Gastrocnemius medialis (tissue), 4 donors: ENCODE measurements around the gene MPRIP. TPM values are rescaled to one million over a fixed set of nuclear protein-coding genes. Genes with fewer than 3 reads are reported as not detected.

Experiments used
- ATAC-seq, 2 donors: fragments of 150-250 bp; one replicate each; pipeline ENCODE4 v1.9.1; 2016
- DNase-seq, 2 donors: peaks; one replicate each; pipeline ENCODE4 v3.0.0-alpha.2; 2019
- H3K27ac ChIP-seq, 4 donors: fragments of 200-600 bp; sonication (generic); 1 replicate in 1 of 4; 2 replicates in 3 of 4; pipeline ENCODE4 v1.5.1; 2016 to 2018; ENCODE audit warnings: mild to moderate bottlenecking in 2 of 4, moderate library complexity in 1 of 4
- H3K27me3 ChIP-seq, 3 donors: fragments of 200-600 bp; sonication (generic) in 2 of 3; 1 replicate in 1 of 3; 2 replicates in 2 of 3; pipeline versions ENCODE4 v1.5.1 to v1.6.0; 2016 to 2019; ENCODE audit warnings: mild to moderate bottlenecking in 1 of 3, moderate library complexity in 1 of 3
- H3K36me3 ChIP-seq, 2 donors: fragments of 200-600 bp; sonication (generic) in 1 of 2; one replicate each; pipeline ENCODE4 v1.5.1; 2017 to 2018
- H3K4me1 ChIP-seq, 2 donors: fragments of 200-600 bp; sonication (generic) in 1 of 2; one replicate each; pipeline ENCODE4 v1.5.1; 2016 to 2017; ENCODE audit warnings: mild to moderate bottlenecking in 2 of 2
- H3K4me3 ChIP-seq, 4 donors: fragments of 200-600 bp; sonication (generic) in 3 of 4; 1 replicate in 1 of 4; 2 replicates in 3 of 4; pipeline ENCODE4 v1.5.1; 2016 to 2019; ENCODE audit warnings: mild to moderate bottlenecking in 2 of 4
- H3K9me3 ChIP-seq, 3 donors: fragments of 200-600 bp; sonication (generic) in 2 of 3; 1 replicate in 1 of 3; 2 replicates in 2 of 3; pipeline ENCODE4 v1.5.1; 2016 to 2019
- CTCF ChIP-seq, 5 experiments: fragments of 450-650 bp in 3 of 5; fragments of 200-600 bp in 2 of 5; sonication (generic) in 2 of 5; IDR thresholded peaks in 4 of 5; conservative IDR thresholded peaks in 1 of 5; 1 replicate in 4 of 5; 2 replicates in 1 of 5; pipeline ENCODE4 v1.5.1; 2016 to 2019; ENCODE audit warnings: antibody characterized with exemption in 5 of 5, mild to moderate bottlenecking in 3 of 5, moderate library complexity in 3 of 5
- POLR2A ChIP-seq, 2 donors: fragments of 450-650 bp; IDR thresholded peaks; one replicate each; pipeline ENCODE4 v1.6.1; 2017; ENCODE audit warnings: antibody characterized with exemption in 2 of 2, mild to moderate bottlenecking in 2 of 2, moderate library complexity in 2 of 2
- in situ Hi-C, 4 donors: fragments of 200-750 bp; cut with MboI; loops; one replicate each; pipeline versions ENCODE4 v1.15.0 to v1.8.0; 2017; ENCODE audit warnings: low sequenced_read_pairs in 4 of 4
- intact Hi-C: fragments of 100-400 bp; cut with DNase I; formaldehyde crosslinking; loops from one replicate; pipeline ENCODE4 v1.15.1; 2023; ENCODE audit warnings: low total_unique reads
- total RNA-seq, 4 donors: library from RNA; depleted of rRNA; stranded (reverse); fragments of >200 nt; gene quantifications; one replicate each; pipeline versions ENCODE4 v1.1.0 to v1.2.3, GENCODE V29; 2016

The MPRIP gene
- total RNA-seq, 4 donors from 2014 or later, result 71.1 to 127 (median 124) TPM

GRCh38 chr17:17186551-17187505 is 144.6 kb downstream of the MPRIP start:
- DNase-seq (no peak), ATAC-seq (no peak)
- Histone ChIP-seq H3K4me1 (peaks cover 25 to 27% of the 10 kb centered on the region in 2 donors), H3K27ac (peak overlapping the region in 3 of 4 donors; percentile 0 to 10 (median 7)), H3K9me3 (no peaks in the 10 kb centered on the region), H3K36me3 (peaks cover 0 to 25% of the 10 kb centered on the region in 2 donors), H3K4me3 (no peak overlapping the region), H3K27me3 (no peaks in the 10 kb centered on the region)
- intact Hi-C loops (no loop called here), in situ Hi-C loops (no loop called here)
- TF ChIP-seq CTCF (IDR thresholded peaks at IDR 0.05 in 4 of 5, conservative IDR thresholded peaks at IDR 0.05 in 1 of 5) (no peak), POLR2A (IDR thresholded peaks at IDR 0.05) (no peak)

GRCh38 chr17:17188586-17188985 is 146.3 kb downstream of the MPRIP start:
- peaks cover 0 to 10% of the 10 kb centered on the region in 2 donors for H3K36me3 ChIP-seq
- ATAC-seq (no peak), DNase-seq (no peak)
- H3K9me3 ChIP-seq, result no peaks in the 10 kb centered on the region
- TF ChIP-seq POLR2A (IDR thresholded peaks at IDR 0.05) (no peak), CTCF (IDR thresholded peaks at IDR 0.05 in 4 of 5, conservative IDR thresholded peaks at IDR 0.05 in 1 of 5) (no peak)
- intact Hi-C loops (no loop called here), in situ Hi-C loops (no loop called here)
- no peak overlapping the region for H3K4me3 ChIP-seq
- H3K4me1 ChIP-seq, result peaks cover 34 to 35% of the 10 kb centered on the region in 2 donors
- no peaks in the 10 kb centered on the region for H3K27me3 ChIP-seq
- H3K27ac ChIP-seq, result peak overlapping the region in 1 of 4 donors; percentile 71

- Histone ChIP-seq H3K36me3 (peaks cover 0 to under 1% of the 10 kb centered on the region in 2 donors), H3K4me3 (no peak overlapping the region), H3K9me3 (no peaks in the 10 kb centered on the region), H3K4me1 (peaks cover 30 to 34% of the 10 kb centered on the region in 2 donors), H3K27me3 (no peaks in the 10 kb centered on the region), H3K27ac (peak overlapping the region; percentile 71 to 91 (median 82))
- DNase-seq (no peak), ATAC-seq (no peak)
- TF ChIP-seq POLR2A (IDR thresholded peaks at IDR 0.05) (no peak), CTCF (IDR thresholded peaks at IDR 0.05 in 4 of 5, conservative IDR thresholded peaks at IDR 0.05 in 1 of 5) (no peak)
- intact Hi-C loops (no loop called here), in situ Hi-C loops (no loop called here)
Observed at GRCh38 chr17:17189559-17189958, 147.3 kb downstream of the MPRIP start.

GRCh38 chr17:17190188-17190587 is 147.9 kb downstream of the MPRIP start:
- no peak for ATAC-seq
- peaks cover 27 to 31% of the 10 kb centered on the region in 2 donors for H3K4me1 ChIP-seq

More at GRCh38 chr17:17190188-17190587, 147.9 kb downstream of the MPRIP start:
- intact Hi-C loops, result loop anchor here (2.0 kb wide), 1 partner anchor 35 kb away; no protein-coding TSS in a partner anchor
- no peak for DNase-seq
- H3K27ac ChIP-seq, result peak overlapping the region; percentile 71 to 91 (median 82)
- no peaks in the 10 kb centered on the region for H3K27me3 ChIP-seq
- H3K4me3 ChIP-seq, result no peak overlapping the region
- TF ChIP-seq CTCF (IDR thresholded peaks at IDR 0.05 in 4 of 5, conservative IDR thresholded peaks at IDR 0.05 in 1 of 5) (no peak), POLR2A (IDR thresholded peaks at IDR 0.05) (no peak)
- H3K9me3 ChIP-seq, result no peaks in the 10 kb centered on the region
- no peaks in the 10 kb centered on the region for H3K36me3 ChIP-seq
- in situ Hi-C loops, result no loop called here
